Nephron progenitor cell (in vitro differentiated cells): ENCODE results near the gene LSG1.

Experiments
- DNase-seq: peaks from one replicate; pipeline ENCODE4 v3.0.0; 2021
- H3K27ac Mint-ChIP-seq: 2 replicates; pipeline ENCODE4 v1.8.0; 2021; ENCODE audit warnings: mild to moderate bottlenecking, moderate library complexity, mixed read lengths
- H3K27me3 Mint-ChIP-seq: 2 replicates; pipeline ENCODE4 v1.8.0; 2021; ENCODE audit warnings: mild to moderate bottlenecking, low read depth, mixed read lengths; ENCODE audit not compliant: poor library complexity
- H3K36me3 Mint-ChIP-seq: 2 replicates; pipeline ENCODE4 v1.8.0; 2021; ENCODE audit warnings: low read depth, mixed read lengths
- H3K4me1 Mint-ChIP-seq: 2 replicates; pipeline ENCODE4 v1.8.0; 2021; ENCODE audit warnings: mixed read lengths
- H3K4me3 Mint-ChIP-seq: 2 replicates; pipeline ENCODE4 v1.8.0; 2021; ENCODE audit warnings: mild to moderate bottlenecking, moderate library complexity, mixed read lengths
- H3K9me3 Mint-ChIP-seq: 2 replicates; pipeline ENCODE4 v1.8.0; 2021; ENCODE audit warnings: mild to moderate bottlenecking, moderate library complexity, mixed read lengths
- TF ChIP-seq, protein P1 (sequence below): fragments of 200-600 bp; sonication (generic); IDR thresholded peaks from 2 replicates; pipeline ENCODE4 v1.5.0; 2021; ENCODE audit warnings: antibody characterized with exemption

Gene LSG1

DNA sequence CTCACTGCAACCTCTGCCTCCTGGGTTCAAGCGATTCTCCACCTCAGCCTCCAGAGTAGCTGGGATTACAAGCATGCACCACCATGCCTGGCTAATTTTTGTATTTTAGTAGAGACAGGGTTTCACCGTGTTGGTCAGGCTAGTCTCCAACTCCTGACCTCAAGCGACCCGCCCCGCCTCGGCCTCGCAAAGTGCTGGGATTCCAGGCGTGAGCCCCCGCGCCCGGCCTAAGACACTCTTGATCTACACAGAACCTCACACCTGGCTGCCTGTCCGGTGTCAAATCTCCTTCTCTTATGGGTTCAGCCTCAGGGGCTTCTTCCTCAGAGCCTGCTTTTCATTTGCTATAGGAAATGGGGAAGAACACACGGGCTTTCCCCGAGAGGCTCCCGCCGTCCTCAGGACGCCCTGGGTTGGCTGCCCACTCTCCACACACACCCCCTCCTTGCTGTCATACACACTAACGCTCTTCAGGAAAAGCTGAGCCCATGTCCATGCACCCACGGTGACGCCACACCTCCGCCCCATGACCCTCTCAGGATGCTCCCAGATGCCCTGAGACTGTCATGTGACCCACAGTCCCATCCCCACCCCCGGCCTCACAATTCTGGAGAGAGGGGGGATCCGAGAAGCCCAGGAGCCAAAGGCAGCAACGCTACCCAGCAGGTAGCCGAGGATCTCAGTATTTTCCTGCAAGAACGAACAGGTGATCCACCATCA lies 49.2 kb downstream of the LSG1 start:
- Mint-ChIP-seq H3K27ac (peak overlapping the region; percentile 90), H3K9me3 (peaks cover under 1% of the 10 kb centered on the region), H3K4me1 (peaks cover 39% of the 10 kb centered on the region), H3K36me3 (peaks cover 49% of the 10 kb centered on the region), H3K4me3 (peak overlapping the region; percentile 55), H3K27me3 (peaks cover 2% of the 10 kb centered on the region)
- peak; percentile 27 for DNase-seq
- TF ChIP-seq, protein P1, sequence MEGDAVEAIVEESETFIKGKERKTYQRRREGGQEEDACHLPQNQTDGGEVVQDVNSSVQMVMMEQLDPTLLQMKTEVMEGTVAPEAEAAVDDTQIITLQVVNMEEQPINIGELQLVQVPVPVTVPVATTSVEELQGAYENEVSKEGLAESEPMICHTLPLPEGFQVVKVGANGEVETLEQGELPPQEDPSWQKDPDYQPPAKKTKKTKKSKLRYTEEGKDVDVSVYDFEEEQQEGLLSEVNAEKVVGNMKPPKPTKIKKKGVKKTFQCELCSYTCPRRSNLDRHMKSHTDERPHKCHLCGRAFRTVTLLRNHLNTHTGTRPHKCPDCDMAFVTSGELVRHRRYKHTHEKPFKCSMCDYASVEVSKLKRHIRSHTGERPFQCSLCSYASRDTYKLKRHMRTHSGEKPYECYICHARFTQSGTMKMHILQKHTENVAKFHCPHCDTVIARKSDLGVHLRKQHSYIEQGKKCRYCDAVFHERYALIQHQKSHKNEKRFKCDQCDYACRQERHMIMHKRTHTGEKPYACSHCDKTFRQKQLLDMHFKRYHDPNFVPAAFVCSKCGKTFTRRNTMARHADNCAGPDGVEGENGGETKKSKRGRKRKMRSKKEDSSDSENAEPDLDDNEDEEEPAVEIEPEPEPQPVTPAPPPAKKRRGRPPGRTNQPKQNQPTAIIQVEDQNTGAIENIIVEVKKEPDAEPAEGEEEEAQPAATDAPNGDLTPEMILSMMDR: no peak

- H3K27me3 Mint-ChIP-seq: no peaks in the 10 kb centered on the region
- TF ChIP-seq, protein P1: no peak
- DNase-seq: no peak
- peaks cover 42% of the 10 kb centered on the region for H3K4me1 Mint-ChIP-seq
- peak overlapping the region; percentile 81 for H3K27ac Mint-ChIP-seq
- H3K4me3 Mint-ChIP-seq: peak overlapping the region; percentile 31
- H3K36me3 Mint-ChIP-seq: peaks cover 48% of the 10 kb centered on the region
- H3K9me3 Mint-ChIP-seq: no peaks in the 10 kb centered on the region
These were observed 50.0 kb downstream of the LSG1 start for GRCh38 chr3:194621947-194622346.

- Mint-ChIP-seq H3K36me3 (peaks cover 46% of the 10 kb centered on the region), H3K9me3 (no peaks in the 10 kb centered on the region), H3K27ac (peak overlapping the region; percentile 83), H3K27me3 (no peaks in the 10 kb centered on the region), H3K4me1 (peaks cover 47% of the 10 kb centered on the region), H3K4me3 (no peak overlapping the region)
- no peak for DNase-seq
- TF ChIP-seq, protein P1: no peak
These were observed 51.8 kb downstream of the LSG1 start for GRCh38 chr3:194620196-194620595.

DNA sequence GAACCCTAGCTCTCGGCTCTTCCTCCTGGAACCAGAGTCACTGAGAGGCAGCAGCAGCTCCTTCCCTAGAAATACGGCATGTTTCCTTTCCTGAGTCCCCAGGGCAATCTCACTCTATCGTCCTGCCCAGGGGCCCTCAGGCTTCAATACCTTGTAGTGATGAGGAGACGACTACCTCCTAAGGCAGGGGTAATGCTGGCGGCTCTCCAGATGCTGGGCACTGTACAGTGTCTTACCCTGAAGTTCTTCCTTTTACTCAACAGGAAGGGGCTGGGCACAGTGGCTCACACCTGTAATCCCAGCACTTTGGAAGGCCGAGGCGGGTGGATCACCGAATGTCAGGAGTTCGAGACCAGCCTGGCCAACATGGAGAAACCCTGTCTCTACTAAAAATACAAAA lies 52.2 kb downstream of the LSG1 start:
- no peak for DNase-seq
- Mint-ChIP-seq H3K9me3 (no peaks in the 10 kb centered on the region), H3K4me1 (peaks cover 47% of the 10 kb centered on the region), H3K4me3 (no peak overlapping the region), H3K27ac (peak overlapping the region; percentile 83), H3K36me3 (peaks cover 43% of the 10 kb centered on the region), H3K27me3 (no peaks in the 10 kb centered on the region)
- TF ChIP-seq, protein P1: no peak

DNA sequence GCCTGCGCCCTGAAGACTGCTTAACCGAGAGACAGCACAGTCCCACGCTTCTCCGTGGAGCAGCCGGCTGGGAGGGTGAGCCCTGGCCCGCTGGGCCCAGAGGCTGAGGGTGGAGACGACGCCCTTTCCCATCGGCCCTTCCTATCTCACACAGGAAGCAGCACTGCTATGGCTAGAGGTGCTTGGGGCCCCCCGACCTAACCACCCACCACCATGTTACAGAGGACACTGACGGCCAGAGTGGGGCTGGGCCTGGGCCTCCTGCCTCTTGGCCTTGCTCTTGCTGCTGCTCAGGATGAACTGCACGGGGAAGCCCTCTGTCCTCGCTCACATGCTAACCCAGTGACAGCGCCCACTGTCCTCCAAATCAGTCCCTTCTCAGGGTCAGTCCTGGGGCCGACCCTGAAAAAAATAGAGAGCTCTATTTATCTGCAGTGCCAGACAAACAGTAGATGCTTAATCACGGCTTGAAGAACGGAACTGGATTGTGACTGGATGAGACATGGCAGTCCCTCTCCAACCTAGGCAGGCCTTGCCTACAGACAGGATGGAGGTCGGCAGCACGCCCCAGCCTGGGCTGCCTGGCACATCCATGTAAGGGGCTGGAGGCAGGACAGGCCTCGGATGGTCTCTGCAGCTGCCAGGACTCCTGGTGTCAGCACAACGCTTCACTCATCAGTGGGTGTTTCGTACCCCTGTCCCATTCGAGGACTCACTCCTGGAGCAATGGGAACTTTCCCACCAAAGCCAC lies 53.0 kb downstream of the LSG1 start:
- no peak for DNase-seq
- Mint-ChIP-seq H3K9me3 (no peaks in the 10 kb centered on the region), H3K4me1 (peaks cover 44% of the 10 kb centered on the region), H3K4me3 (no peak overlapping the region), H3K27ac (peak overlapping the region; percentile 66), H3K27me3 (no peaks in the 10 kb centered on the region), H3K36me3 (peaks cover 49% of the 10 kb centered on the region)
- TF ChIP-seq, protein P1: no peak
